H9 (cell line): ENCODE measurements around the gene ULK4. TPM values are rescaled to one million over a fixed set of nuclear protein-coding genes. Genes with fewer than 3 reads are reported as not detected.

Experiments used
- DNase-seq: peaks from one replicate; pipeline ENCODE4 v3.0.0-alpha.2; 2017
- H2AFZ ChIP-seq: one replicate; pipeline ENCODE4 v1.6.1; 2013; ENCODE audit warnings: mild to moderate bottlenecking, low read length, control low read depth, moderate library complexity
- H2AK5ac ChIP-seq: 2 replicates; pipeline ENCODE4 v1.6.1; 2013; ENCODE audit warnings: low read length, control low read depth, mixed read lengths; ENCODE audit not compliant: insufficient read length
- H2BK120ac ChIP-seq: one replicate; pipeline ENCODE4 v1.6.1; 2013; ENCODE audit warnings: low read depth, mild to moderate bottlenecking, low read length, control low read depth, inconsistent platforms; ENCODE audit not compliant: poor library complexity, severe bottlenecking
- H2BK12ac ChIP-seq: 2 replicates; pipeline ENCODE4 v1.6.1; 2013; ENCODE audit warnings: low read length, control low read depth, mixed read lengths, low read depth; ENCODE audit not compliant: insufficient read length
- H2BK15ac ChIP-seq: 2 replicates; pipeline ENCODE4 v1.6.1; 2013; ENCODE audit warnings: low read depth, low read length, control low read depth
- H2BK20ac ChIP-seq: one replicate; pipeline ENCODE4 v1.6.1; 2013; ENCODE audit warnings: low read depth, mild to moderate bottlenecking, low read length, control low read depth, inconsistent platforms; ENCODE audit not compliant: poor library complexity, severe bottlenecking
- H2BK5ac ChIP-seq: 2 replicates; pipeline ENCODE4 v1.6.1; 2013; ENCODE audit warnings: low read length, control low read depth, mixed read lengths; ENCODE audit not compliant: insufficient read length
- H3K14ac ChIP-seq: 2 replicates; pipeline ENCODE4 v1.6.1; 2013; ENCODE audit warnings: low read length, control low read depth; ENCODE audit not compliant: insufficient read depth
- H3K18ac ChIP-seq: 2 replicates; pipeline ENCODE4 v1.6.1; 2013; ENCODE audit warnings: low read depth, mild to moderate bottlenecking, mixed read lengths, low read length, control low read depth; ENCODE audit not compliant: insufficient read length
- H3K23ac ChIP-seq: 2 replicates; pipeline ENCODE4 v1.6.1; 2013; ENCODE audit warnings: low read length, control low read depth, mixed read lengths, low read depth; ENCODE audit not compliant: insufficient read length
- H3K23me2 ChIP-seq: 2 replicates; pipeline ENCODE4 v1.6.1; 2013; ENCODE audit warnings: low read depth, mild to moderate bottlenecking, mixed read lengths, low read length, control low read depth; ENCODE audit not compliant: insufficient read length, poor library complexity, severe bottlenecking
- H3K27ac ChIP-seq: 2 replicates; pipeline ENCODE4 v1.5.1; 2013; ENCODE audit warnings: low read length, control low read depth, mixed read lengths, low read depth; ENCODE audit not compliant: insufficient read length
- H3K27me3 ChIP-seq: 2 replicates; pipeline ENCODE4 v1.6.1; 2013; ENCODE audit warnings: low read length, control low read depth, inconsistent platforms; ENCODE audit not compliant: insufficient read depth
- H3K4ac ChIP-seq: 2 replicates; pipeline ENCODE4 v1.6.1; 2013; ENCODE audit warnings: low read depth, mild to moderate bottlenecking, control low read depth, inconsistent platforms, low read length, moderate library complexity
- H3K4me1 ChIP-seq: 2 replicates; pipeline ENCODE4 v1.6.1; 2013; ENCODE audit warnings: low read length, control low read depth, inconsistent platforms; ENCODE audit not compliant: insufficient read depth
- H3K4me2 ChIP-seq: 2 replicates; pipeline ENCODE4 v1.6.1; 2013; ENCODE audit warnings: low read length, control low read depth, mixed read lengths; ENCODE audit not compliant: insufficient read length, insufficient read depth
- H3K56ac ChIP-seq: 2 replicates; pipeline ENCODE4 v1.6.1; 2013; ENCODE audit warnings: low read depth, mild to moderate bottlenecking, mixed read lengths, low read length, control low read depth; ENCODE audit not compliant: insufficient read length
- H3K79me1 ChIP-seq: 2 replicates; pipeline ENCODE4 v1.6.1; 2013; ENCODE audit warnings: low read depth, mild to moderate bottlenecking, moderate library complexity, low read length, control low read depth, inconsistent platforms; ENCODE audit not compliant: insufficient read depth, poor library complexity, severe bottlenecking
- H3K79me2 ChIP-seq: 2 replicates; pipeline ENCODE4 v1.6.1; 2013; ENCODE audit warnings: low read length, control low read depth, inconsistent platforms; ENCODE audit not compliant: insufficient read depth
- H3K9ac ChIP-seq: 2 replicates; pipeline ENCODE4 v1.6.1; 2013; ENCODE audit warnings: low read length, control low read depth, mixed read lengths; ENCODE audit not compliant: insufficient read length; ENCODE audit errors: extremely low read depth
- H3K9me3 ChIP-seq: one replicate; pipeline ENCODE4 v1.6.1; 2013; ENCODE audit warnings: low read depth, low read length, inconsistent platforms; ENCODE audit not compliant: control insufficient read depth
- H3T11ph ChIP-seq: one replicate; pipeline ENCODE4 v1.6.1; 2013; ENCODE audit warnings: mild to moderate bottlenecking, low read length, control low read depth, inconsistent platforms
- H4K20me1 ChIP-seq: one replicate; pipeline ENCODE4 v1.6.1; 2013; ENCODE audit not compliant: control insufficient read depth, insufficient read length, insufficient read depth
- H4K5ac ChIP-seq: 2 replicates; pipeline ENCODE4 v1.6.1; 2013; ENCODE audit warnings: low read depth, mild to moderate bottlenecking, mixed read lengths, low read length, control low read depth; ENCODE audit not compliant: insufficient read length
- H4K8ac ChIP-seq: replicated peaks from 2 replicates; pipeline ENCODE4 v1.6.1; 2013; ENCODE audit warnings: low read length, control low read depth, mixed read lengths, low read depth; ENCODE audit not compliant: insufficient read length
- H4K91ac ChIP-seq: 2 replicates; pipeline ENCODE4 v1.6.1; 2013; ENCODE audit warnings: low read depth, mild to moderate bottlenecking, moderate library complexity, mixed read lengths, low read length, control low read depth; ENCODE audit not compliant: insufficient read length
- H3K27ac Mint-ChIP-seq, 3 experiments: 2 replicates in 2 of 3; 3 replicates in 1 of 3; pipeline ENCODE4 v1.8.0; 2020 to 2021; ENCODE audit warnings: mixed read lengths in 3 of 3, mild to moderate bottlenecking in 1 of 3, moderate library complexity in 1 of 3
- H3K27me3 Mint-ChIP-seq: 2 replicates; pipeline ENCODE4 v1.8.0; 2021; ENCODE audit warnings: low read depth, mild to moderate bottlenecking, moderate library complexity, mixed read lengths
- H3K36me3 Mint-ChIP-seq, 3 experiments: 2 replicates in 2 of 3; 3 replicates in 1 of 3; pipeline ENCODE4 v1.8.0; 2020 to 2021; ENCODE audit warnings: low read depth in 3 of 3, mixed read lengths in 3 of 3; ENCODE audit not compliant: insufficient read depth in 1 of 3
- H3K4me1 Mint-ChIP-seq, 2 experiments: 2 replicates each; pipeline ENCODE4 v1.8.0; 2020; ENCODE audit warnings: mixed read lengths in 2 of 2
- H3K4me3 Mint-ChIP-seq, 2 experiments: 2 replicates in 1 of 2; 3 replicates in 1 of 2; pipeline ENCODE4 v1.8.0; 2020 to 2021; ENCODE audit warnings: mild to moderate bottlenecking in 2 of 2, mixed read lengths in 2 of 2, moderate library complexity in 1 of 2
- H3K9me3 Mint-ChIP-seq, 2 experiments: 2 replicates in 1 of 2; 3 replicates in 1 of 2; pipeline ENCODE4 v1.8.0; 2020; ENCODE audit warnings: mild to moderate bottlenecking in 2 of 2, mixed read lengths in 2 of 2, moderate library complexity in 1 of 2
- WGBS: extraction: QIAGEN DNeasy Blood & Tissue Kit; methylation state at CpG from one replicate; pipeline ENCODE4 v1.1.7; 2013; ENCODE audit warnings: missing lambda C conversion rate, low lambda C conversion rate, mixed read lengths; ENCODE audit not compliant: insufficient read length; ENCODE audit errors: extremely low coverage; 5-methylcytosine and 5-hydroxymethylcytosine counted together
- total RNA-seq: library from RNA; stranded (reverse); gene quantifications from 2 replicates; pipeline ENCODE4 v1.2.1, GENCODE V29; 2021
- TF ChIP-seq, protein P1 (sequence below): fragments of 200-600 bp; sonication (generic); conservative IDR thresholded peaks from 3 replicates; pipeline ENCODE4 v1.8.0; 2021; ENCODE audit warnings: antibody characterized with exemption, mild to moderate bottlenecking

The ULK4 gene
- total RNA-seq, 1 experiment from 2014 or later: 12.9 TPM

DNA sequence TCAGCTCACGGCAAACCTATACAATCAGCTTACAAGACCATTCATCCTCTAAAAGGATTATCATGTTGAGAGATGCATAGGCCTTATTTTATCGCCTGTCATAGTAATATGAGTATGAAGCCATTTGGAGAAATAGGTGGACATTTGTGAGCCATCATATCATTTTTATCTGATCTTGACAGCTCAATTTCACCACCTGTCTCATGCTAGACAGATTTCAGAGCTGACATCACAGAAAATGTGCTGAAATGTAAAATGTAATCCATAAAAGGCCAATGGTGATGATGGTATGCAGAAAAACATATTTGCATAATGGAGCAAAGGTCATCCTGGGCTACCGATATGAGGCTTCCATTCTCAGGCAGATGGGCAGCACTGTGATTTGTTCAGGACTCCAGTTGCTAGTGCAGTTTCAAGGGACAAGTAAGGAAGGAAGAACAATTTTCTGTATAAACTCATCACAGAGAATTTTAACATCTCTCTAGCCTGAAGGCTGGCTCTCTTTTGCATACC is 221.5 kb downstream of the ULK4 start:
- H2BK5ac ChIP-seq: no peak overlapping the region
- H3K9ac ChIP-seq: no peak overlapping the region
- no peak overlapping the region for H3K18ac ChIP-seq
- no CpG with 5 or more reads among the region's 3 CpGs for WGBS
- H3K27ac ChIP-seq: no peak overlapping the region
- H3K27me3 Mint-ChIP-seq: no peaks in the 10 kb centered on the region
- no peaks in the 10 kb centered on the region for H3K27me3 ChIP-seq
- no peaks in the 10 kb centered on the region for H3K9me3 ChIP-seq
- no peak overlapping the region for H2AFZ ChIP-seq
- H3K79me2 ChIP-seq: no peaks in the 10 kb centered on the region
- H3T11ph ChIP-seq: no peak overlapping the region
- peaks cover 0 to 4% (median 0%) of the 10 kb centered on the region in 3 experiments; a peak in 4 of 7 replicates for H3K36me3 Mint-ChIP-seq
- no peak overlapping the region for H4K91ac ChIP-seq
- H3K14ac ChIP-seq: no peak overlapping the region
- H3K4me3 Mint-ChIP-seq: no peak overlapping the region
- H3K79me1 ChIP-seq: no peaks in the 10 kb centered on the region
- H3K9me3 Mint-ChIP-seq: peaks cover 0 to 5% of the 10 kb centered on the region in 2 experiments; a peak in 4 of 5 replicates
- no peak overlapping the region for H3K56ac ChIP-seq
- no peak overlapping the region for H3K4ac ChIP-seq
- H4K5ac ChIP-seq: no peak overlapping the region
- TF ChIP-seq, protein P1, sequence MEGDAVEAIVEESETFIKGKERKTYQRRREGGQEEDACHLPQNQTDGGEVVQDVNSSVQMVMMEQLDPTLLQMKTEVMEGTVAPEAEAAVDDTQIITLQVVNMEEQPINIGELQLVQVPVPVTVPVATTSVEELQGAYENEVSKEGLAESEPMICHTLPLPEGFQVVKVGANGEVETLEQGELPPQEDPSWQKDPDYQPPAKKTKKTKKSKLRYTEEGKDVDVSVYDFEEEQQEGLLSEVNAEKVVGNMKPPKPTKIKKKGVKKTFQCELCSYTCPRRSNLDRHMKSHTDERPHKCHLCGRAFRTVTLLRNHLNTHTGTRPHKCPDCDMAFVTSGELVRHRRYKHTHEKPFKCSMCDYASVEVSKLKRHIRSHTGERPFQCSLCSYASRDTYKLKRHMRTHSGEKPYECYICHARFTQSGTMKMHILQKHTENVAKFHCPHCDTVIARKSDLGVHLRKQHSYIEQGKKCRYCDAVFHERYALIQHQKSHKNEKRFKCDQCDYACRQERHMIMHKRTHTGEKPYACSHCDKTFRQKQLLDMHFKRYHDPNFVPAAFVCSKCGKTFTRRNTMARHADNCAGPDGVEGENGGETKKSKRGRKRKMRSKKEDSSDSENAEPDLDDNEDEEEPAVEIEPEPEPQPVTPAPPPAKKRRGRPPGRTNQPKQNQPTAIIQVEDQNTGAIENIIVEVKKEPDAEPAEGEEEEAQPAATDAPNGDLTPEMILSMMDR: no peak
- H2BK120ac ChIP-seq: no peak overlapping the region
- H3K27ac Mint-ChIP-seq: no peak overlapping the region
- peaks cover 17 to 18% of the 10 kb centered on the region in 2 experiments for H3K4me1 Mint-ChIP-seq
- no peak overlapping the region for H3K4me2 ChIP-seq
- DNase-seq: no peak
- no peak overlapping the region for H2BK15ac ChIP-seq
- peaks cover 4% of the 10 kb centered on the region; the same call in 1 of the 2 replicates for H3K4me1 ChIP-seq
- H2BK12ac ChIP-seq: no peak overlapping the region
- H2BK20ac ChIP-seq: no peak overlapping the region
- H2AK5ac ChIP-seq: no peak overlapping the region
- H4K20me1 ChIP-seq: no peaks in the 10 kb centered on the region
- H3K23ac ChIP-seq: no peak overlapping the region
- H4K8ac ChIP-seq: no peak overlapping the region
- H3K23me2 ChIP-seq: no peaks in the 10 kb centered on the region
